LoVo (cell line): ENCODE measurements around the gene ZNF621.

Source experiments
- DNase-seq: peaks from one replicate; pipeline ENCODE4 v3.0.0-alpha.2; 2016; ENCODE audit warnings: low spot score

ZNF621 gene

GRCh38 chr3:40524568-40525285 lies at the start of gene ZNF621:
TSS of gene ZNF621 (plus strand) at chr3:40524960. CDS start at chr3:40525841, 881 bp downstream.
- peak; percentile 86 for DNase-seq

GRCh38 chr3:40476478-40477470 lies 48.0 kb upstream of the ZNF621 start, which contains the start of gene ZNF619:
TSS of gene ZNF619 (plus strand) at chr3:40477122. CDS start at chr3:40477980, 858 bp downstream.
- DNase-seq = peak; percentile 72

GRCh38 chr3:40477666-40478065 lies 47.1 kb upstream of the ZNF621 start:
- DNase-seq = no peak

- DNase-seq = no peak
Measured at GRCh38 chr3:40487172-40487571, 37.6 kb upstream of the ZNF621 start.

GRCh38 chr3:40490916-40491315 lies 33.8 kb upstream of the ZNF621 start:
- no peak for DNase-seq

- DNase-seq = no peak
Measured at GRCh38 chr3:40494698-40495097, 30.1 kb upstream of the ZNF621 start.

- DNase-seq = no peak
Measured at GRCh38 chr3:40497288-40497687, 27.5 kb upstream of the ZNF621 start.

- DNase-seq = no peak
Measured at GRCh38 chr3:40499952-40500351, 24.8 kb upstream of the ZNF621 start.

GRCh38 chr3:40502034-40502433 lies 22.7 kb upstream of the ZNF621 start:
- no peak for DNase-seq

- DNase-seq = peak; percentile 80
Measured at GRCh38 chr3:40504636-40505430, 19.9 kb upstream of the ZNF621 start.

GRCh38 chr3:40505599-40506462 lies 18.9 kb upstream of the ZNF621 start, which contains the start of gene ZNF620:
TSS of gene ZNF620 (plus strand) at chr3:40506039. CDS start at chr3:40506353, 314 bp downstream.
- peak; percentile 88 for DNase-seq

- no peak for DNase-seq
Measured at GRCh38 chr3:40511031-40511718, 13.6 kb upstream of the ZNF621 start.

- no peak for DNase-seq
Measured at GRCh38 chr3:40516201-40516600, 8.6 kb upstream of the ZNF621 start.

- no peak for DNase-seq
Measured at GRCh38 chr3:40518067-40518466, 6.7 kb upstream of the ZNF621 start.

- DNase-seq = no peak
Measured at GRCh38 chr3:40518848-40519247, 5.9 kb upstream of the ZNF621 start.

GRCh38 chr3:40521254-40521653 lies 3.5 kb upstream of the ZNF621 start:
- DNase-seq = no peak

- peak; percentile 6 for DNase-seq
Measured at GRCh38 chr3:40523781-40524180, 979 bp upstream of the ZNF621 start.

GRCh38 chr3:40524222-40524567 lies 565 bp upstream of the ZNF621 start:
- peak; percentile 2 for DNase-seq

- no peak for DNase-seq
Measured at GRCh38 chr3:40528426-40528825, 3.7 kb downstream of the ZNF621 start.

- DNase-seq = no peak
Measured at GRCh38 chr3:40532252-40532651, 7.5 kb downstream of the ZNF621 start.
